Endothelial cell of umbilical vein (primary cell): ENCODE measurements around the gene GNAI1. TPM values are rescaled to one million over a fixed set of nuclear protein-coding genes. Genes with fewer than 3 reads are reported as not detected.

Experiments used
- BruUV-seq: library from RNA; stranded (reverse); fragments of 400-500 nt; replicated peaks from 2 replicates; lab custom pipeline; 2021; lab: Mats Ljungman, UMichigan
- CTCF ChIA-PET: fragments of 300-600, 350-600 bp; sonication (Branson Sonifier 250); formaldehyde crosslinking; loops from one replicate; lab custom pipeline; 2021; ENCODE audit warnings: antibody characterized with exemption, inconsistent platforms; lab: Charles Lee
- POLR2A ChIA-PET: fragments of 300-600, 350-600 bp; sonication (Branson Sonifier 250); formaldehyde crosslinking; loops from one replicate; lab custom pipeline; 2021; ENCODE audit warnings: antibody characterized with exemption, inconsistent platforms; lab: Charles Lee
- DNase-seq: peaks from one replicate; pipeline ENCODE4 v3.0.0-alpha.2; 2011; ENCODE audit warnings: low read depth, low spot score
- FAIRE-seq: peaks from 2 replicates; lab custom pipeline; 2011; peaks lifted over from hg19 to GRCh38; lab: Jason Lieb, UNC
- H2AFZ ChIP-seq: 2 replicates; pipeline ENCODE4 v1.6.0; 2012; ENCODE audit warnings: low read depth, low read length, control low read depth, inconsistent platforms
- H3K27ac ChIP-seq: 2 replicates; pipeline ENCODE4 v1.5.1; 2011; ENCODE audit warnings: low read depth, mild to moderate bottlenecking, control low read depth, low read length, moderate library complexity; ENCODE audit not compliant: insufficient read depth
- H3K27me3 ChIP-seq, 2 experiments: 2 replicates each; pipeline versions ENCODE4 v1.6.0 to v1.6.1; 2011; ENCODE audit warnings: low read length in 2 of 2, mixed read lengths in 1 of 2; ENCODE audit not compliant: control insufficient read depth in 2 of 2, insufficient read depth in 2 of 2
- H3K36me3 ChIP-seq, 2 experiments: 2 replicates in 1 of 2; 3 replicates in 1 of 2; pipeline ENCODE4 v1.5.1; 2011; ENCODE audit warnings: low read length in 2 of 2, mild to moderate bottlenecking in 1 of 2, moderate library complexity in 1 of 2; ENCODE audit not compliant: control insufficient read depth in 2 of 2, insufficient read depth in 2 of 2; ENCODE audit errors: extremely low read depth in 1 of 2
- H3K4me1 ChIP-seq: 3 replicates; pipeline ENCODE4 v1.5.1; 2011; ENCODE audit warnings: mild to moderate bottlenecking, low read length; ENCODE audit not compliant: control insufficient read depth, insufficient read depth; ENCODE audit errors: extremely low read depth
- H3K4me2 ChIP-seq: 2 replicates; pipeline ENCODE4 v1.6.1; 2011; ENCODE audit warnings: low read length, control low read depth, mixed read lengths; ENCODE audit not compliant: insufficient read depth
- H3K4me3 ChIP-seq, 3 experiments: fragments of 200-600 bp in 1 of 3; sonication (generic), shearing (Covaris generic) in 1 of 3; replicated peaks in 1 of 3; 2 replicates each; pipeline ENCODE4 v1.5.1; 2011 to 2016; ENCODE audit warnings: control low read depth in 3 of 3, low read length in 3 of 3, mild to moderate bottlenecking in 2 of 3, inconsistent platforms in 1 of 3, low read depth in 1 of 3, moderate library complexity in 1 of 3; ENCODE audit not compliant: insufficient read depth in 1 of 3
- H3K79me2 ChIP-seq: 2 replicates; pipeline ENCODE4 v1.6.0; 2012; ENCODE audit warnings: low read length, inconsistent platforms; ENCODE audit not compliant: control insufficient read depth, insufficient read depth
- H3K9ac ChIP-seq: replicated peaks from 2 replicates; pipeline ENCODE3; 2011; ENCODE audit warnings: low read length, control low read depth; ENCODE audit not compliant: insufficient read depth; ENCODE audit errors: extremely low read depth
- H3K9me1 ChIP-seq: replicated peaks from 3 replicates; pipeline ENCODE4 v1.6.0; 2011; ENCODE audit warnings: mild to moderate bottlenecking, low read length; ENCODE audit not compliant: control insufficient read depth, insufficient read depth; ENCODE audit errors: extremely low read depth
- H3K9me3 ChIP-seq: replicated peaks from 2 replicates; pipeline ENCODE4 v1.5.1; 2012; ENCODE audit warnings: low read length, inconsistent platforms; ENCODE audit not compliant: control insufficient read depth, insufficient read depth
- H4K20me1 ChIP-seq: replicated peaks from 2 replicates; pipeline ENCODE3; 2011; ENCODE audit warnings: mild to moderate bottlenecking, low read length; ENCODE audit not compliant: control insufficient read depth, insufficient read depth; ENCODE audit errors: extremely low read depth
- EZH2 ChIP-seq: IDR thresholded peaks from 2 replicates; pipeline ENCODE4 v1.6.1; 2012; ENCODE audit warnings: borderline replicate concordance, low read depth, mild to moderate bottlenecking, moderate library complexity, low read length, inconsistent platforms; ENCODE audit not compliant: severe bottlenecking
- FOS ChIP-seq: IDR thresholded peaks from 2 replicates; pipeline ENCODE4 v1.6.1; 2011; ENCODE audit warnings: mild to moderate bottlenecking, low read length, moderate library complexity, borderline replicate concordance; ENCODE audit not compliant: insufficient read depth
- JUN ChIP-seq: IDR thresholded peaks from 2 replicates; pipeline ENCODE4 v1.6.1; 2011; ENCODE audit warnings: borderline replicate concordance, low read depth; ENCODE audit not compliant: insufficient read length, insufficient read depth
- MYC ChIP-seq: IDR thresholded peaks from one replicate; pipeline ENCODE4 v1.6.1; 2011; ENCODE audit warnings: mild to moderate bottlenecking, low read depth, low read length
- POLR2A ChIP-seq: IDR thresholded peaks from 2 replicates; pipeline ENCODE4 v1.6.1; 2012; ENCODE audit warnings: low read depth, mild to moderate bottlenecking, control low read depth, low read length
- POLR2AphosphoS5 ChIP-seq: IDR thresholded peaks from 2 replicates; pipeline ENCODE4 v1.6.1; 2012; ENCODE audit warnings: low read depth, mild to moderate bottlenecking, control low read depth, low read length, moderate library complexity; ENCODE audit not compliant: insufficient read depth
- dilution Hi-C: fragments of 300-500 bp; cut with MboI; formaldehyde crosslinking; loops from one replicate; pipeline ENCODE4 v1.15.0; 2019; ENCODE audit warnings: low sequenced_read_pairs; ENCODE audit not compliant: extremely low pct_ligation_motif_present
- intact Hi-C: fragments of 100-400 bp; cut with micrococcal nuclease; formaldehyde crosslinking; loops from one replicate; pipeline ENCODE4 v1.10.0; 2022
- polyA plus RNA-seq, 4 experiments: library from polyadenylated mRNA; depleted of rRNA in 3 of 4; stranded (reverse) in 3 of 4; unstranded in 1 of 4; fragments of >200 nt; gene quantifications; 2 replicates each; pipeline versions ENCODE4 v1.2.1 to v1.2.3, GENCODE V29; 2011 to 2012; ENCODE audit warnings: missing spikeins in 1 of 4
- total RNA-seq: library from RNA; stranded (reverse); gene quantifications from 2 replicates; pipeline ENCODE4 v1.2.3, GENCODE V29; 2021
- TF ChIP-seq, protein P1 (sequence below), 2 donors: IDR thresholded peaks; 1 replicate in 1 of 2; 2 replicates in 1 of 2; pipeline ENCODE4 v1.5.1; 2011; ENCODE audit warnings: low read length in 2 of 2, mild to moderate bottlenecking in 2 of 2, moderate library complexity in 2 of 2, control low read depth in 1 of 2, inconsistent platforms in 1 of 2, low read depth in 1 of 2; ENCODE audit not compliant: insufficient read depth in 1 of 2; ENCODE audit errors: extremely low read depth in 1 of 2

The GNAI1 gene
- total and polyA plus RNA-seq, 2 donors (not counting 3 experiments of a cell fraction or from before 2014, with no cell fraction given) = 7.5 to 15.0 TPM

DNA sequence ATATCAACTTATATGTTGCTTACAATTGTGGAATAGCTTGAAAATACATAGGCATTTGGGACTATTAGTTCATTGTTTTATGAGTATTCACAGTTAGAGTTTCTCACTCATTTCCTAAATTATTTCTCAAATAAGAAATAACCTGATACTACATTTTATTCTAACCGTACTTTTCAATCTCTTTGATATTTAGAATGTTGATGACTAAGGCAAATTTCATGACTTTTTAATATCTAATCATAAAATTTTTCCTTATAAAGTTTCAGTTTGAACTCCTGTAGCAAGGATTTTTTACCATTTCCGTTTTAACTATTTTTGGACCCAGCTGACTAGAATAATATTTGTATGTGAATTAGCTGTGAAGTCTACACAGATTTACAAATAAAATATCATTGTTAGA, 41.3 kb upstream of the GNAI1 start:
- Histone ChIP-seq H3K9me1 (no peaks in the 10 kb centered on the region), H3K27ac (no peak overlapping the region), H3K4me2 (no peak overlapping the region), H3K4me1 (no peaks in the 10 kb centered on the region), H3K27me3 (no peaks in the 10 kb centered on the region), H2AFZ (no peak overlapping the region), H3K9ac (no peak overlapping the region), H3K9me3 (no peaks in the 10 kb centered on the region), H3K36me3 (no peaks in the 10 kb centered on the region), H4K20me1 (no peaks in the 10 kb centered on the region), H3K4me3 (no peak overlapping the region), H3K79me2 (no peaks in the 10 kb centered on the region)
- BruUV-seq = no TSS peak
- DNase-seq = no peak
- no peak for FAIRE-seq
- TF ChIP-seq EZH2 = no peak
- TF ChIP-seq JUN = no peak
- no peak for TF ChIP-seq POLR2A
- TF ChIP-seq, protein P1, sequence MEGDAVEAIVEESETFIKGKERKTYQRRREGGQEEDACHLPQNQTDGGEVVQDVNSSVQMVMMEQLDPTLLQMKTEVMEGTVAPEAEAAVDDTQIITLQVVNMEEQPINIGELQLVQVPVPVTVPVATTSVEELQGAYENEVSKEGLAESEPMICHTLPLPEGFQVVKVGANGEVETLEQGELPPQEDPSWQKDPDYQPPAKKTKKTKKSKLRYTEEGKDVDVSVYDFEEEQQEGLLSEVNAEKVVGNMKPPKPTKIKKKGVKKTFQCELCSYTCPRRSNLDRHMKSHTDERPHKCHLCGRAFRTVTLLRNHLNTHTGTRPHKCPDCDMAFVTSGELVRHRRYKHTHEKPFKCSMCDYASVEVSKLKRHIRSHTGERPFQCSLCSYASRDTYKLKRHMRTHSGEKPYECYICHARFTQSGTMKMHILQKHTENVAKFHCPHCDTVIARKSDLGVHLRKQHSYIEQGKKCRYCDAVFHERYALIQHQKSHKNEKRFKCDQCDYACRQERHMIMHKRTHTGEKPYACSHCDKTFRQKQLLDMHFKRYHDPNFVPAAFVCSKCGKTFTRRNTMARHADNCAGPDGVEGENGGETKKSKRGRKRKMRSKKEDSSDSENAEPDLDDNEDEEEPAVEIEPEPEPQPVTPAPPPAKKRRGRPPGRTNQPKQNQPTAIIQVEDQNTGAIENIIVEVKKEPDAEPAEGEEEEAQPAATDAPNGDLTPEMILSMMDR (IDR thresholded peaks at IDR 0.05; ENCODE audit: extremely low read depth in 1 of 2, insufficient read depth in 1 of 2, low read depth in 1 of 2, low read length in 2 of 2) = no peak
- no peak for TF ChIP-seq POLR2AphosphoS5
- TF ChIP-seq FOS = no peak
- TF ChIP-seq MYC = no peak
- dilution Hi-C loops = no loop called here
- intact Hi-C loops = no loop called here
- CTCF ChIA-PET = interaction anchor here (1.0 to 6.4 kb wide), 2 partner anchors 33 to 299 kb away, joined by 6 to 61 read pairs; no protein-coding TSS in a partner anchor
- POLR2A ChIA-PET = no interaction called here
